ENCODE results near the gene KLK3. TPM values are rescaled to one million over a fixed set of nuclear protein-coding genes. Genes with fewer than 3 reads are reported as not detected.

KLK3 gene
- total RNA-seq, 1 experiment from 2014 or later = not detected

GRCh38 chr19:50831026-50831396 lies 23.7 kb upstream of the KLK3 start:
- DNase-seq (ENCODE audit: low read depth) = no peak

GRCh38 chr19:50832666-50833065 lies 22.0 kb upstream of the KLK3 start:
- no peak for DNase-seq (ENCODE audit: low read depth)

- DNase-seq (ENCODE audit: low read depth) = no peak
Observed at GRCh38 chr19:50833117-50833801, 21.5 kb upstream of the KLK3 start, which contains the start of gene KLK15. KLK15 (minus strand) TSS chr19:50833574; CDS start chr19:50831492, 2,082 bp downstream.

GRCh38 chr19:50833802-50834167 lies 20.9 kb upstream of the KLK3 start:
- DNase-seq (ENCODE audit: low read depth) = no peak

- no peak for DNase-seq (ENCODE audit: low read depth)
Observed at GRCh38 chr19:50835103-50835784, 19.5 kb upstream of the KLK3 start.

GRCh38 chr19:50835785-50836542 lies 18.8 kb upstream of the KLK3 start:
- DNase-seq (ENCODE audit: low read depth) = peak; percentile 87

- no peak for DNase-seq (ENCODE audit: low read depth)
Observed at GRCh38 chr19:50836543-50837195, 18.0 kb upstream of the KLK3 start.

GRCh38 chr19:50837300-50837699 lies 17.4 kb upstream of the KLK3 start:
- DNase-seq (ENCODE audit: low read depth) = no peak

- peak; percentile 41 for DNase-seq (ENCODE audit: low read depth)
Observed at GRCh38 chr19:50838239-50838638, 16.5 kb upstream of the KLK3 start.

GRCh38 chr19:50839712-50840655 lies 14.7 kb upstream of the KLK3 start:
- no peak for DNase-seq (ENCODE audit: low read depth)

- no peak for DNase-seq (ENCODE audit: low read depth)
Observed at GRCh38 chr19:50842130-50842529, 12.6 kb upstream of the KLK3 start.

- DNase-seq (ENCODE audit: low read depth) = no peak
Observed at GRCh38 chr19:50843205-50843604, 11.5 kb upstream of the KLK3 start.

GRCh38 chr19:50843701-50844221 lies 11.0 kb upstream of the KLK3 start:
- DNase-seq (ENCODE audit: low read depth) = no peak

- DNase-seq (ENCODE audit: low read depth) = no peak
Observed at GRCh38 chr19:50844296-50844935, 10.3 kb upstream of the KLK3 start.

GRCh38 chr19:50850738-50851137 lies 4.0 kb upstream of the KLK3 start:
- no peak for DNase-seq (ENCODE audit: low read depth)

GRCh38 chr19:50851620-50852019 lies 3.1 kb upstream of the KLK3 start:
- DNase-seq (ENCODE audit: low read depth) = no peak

- DNase-seq (ENCODE audit: low read depth) = no peak
Observed at GRCh38 chr19:50857366-50857765, 2.7 kb downstream of the KLK3 start.

GRCh38 chr19:50858886-50859285 lies 4.2 kb downstream of the KLK3 start:
- no peak for DNase-seq (ENCODE audit: low read depth)

- no peak for DNase-seq (ENCODE audit: low read depth)
Observed at GRCh38 chr19:50859849-50860248, 5.1 kb downstream of the KLK3 start.

- peak; percentile 18 for DNase-seq (ENCODE audit: low read depth)
Observed at GRCh38 chr19:50861010-50861409, 6.3 kb downstream of the KLK3 start.

Data from Daoy (cell line).